ENCODE results near the gene DNAH10.

DNAH10 gene

GRCh38 chr12:123954647-123955350 is 192.7 kb downstream of the DNAH10 start:
- Histone ChIP-seq H3F3A (ENCODE audit: low read depth) (no peaks in the 10 kb centered on the region), H3K9me2 (replicated peaks; ENCODE audit: low read depth, low read length) (no peaks in the 10 kb centered on the region)

GRCh38 chr12:123956249-123956648 is 194.1 kb downstream of the DNAH10 start:
- no peak for TF ChIP-seq EZH2phosphoT487 (IDR thresholded peaks at IDR 0.05; ENCODE audit: borderline replicate concordance)
- TF ChIP-seq, protein P1, sequence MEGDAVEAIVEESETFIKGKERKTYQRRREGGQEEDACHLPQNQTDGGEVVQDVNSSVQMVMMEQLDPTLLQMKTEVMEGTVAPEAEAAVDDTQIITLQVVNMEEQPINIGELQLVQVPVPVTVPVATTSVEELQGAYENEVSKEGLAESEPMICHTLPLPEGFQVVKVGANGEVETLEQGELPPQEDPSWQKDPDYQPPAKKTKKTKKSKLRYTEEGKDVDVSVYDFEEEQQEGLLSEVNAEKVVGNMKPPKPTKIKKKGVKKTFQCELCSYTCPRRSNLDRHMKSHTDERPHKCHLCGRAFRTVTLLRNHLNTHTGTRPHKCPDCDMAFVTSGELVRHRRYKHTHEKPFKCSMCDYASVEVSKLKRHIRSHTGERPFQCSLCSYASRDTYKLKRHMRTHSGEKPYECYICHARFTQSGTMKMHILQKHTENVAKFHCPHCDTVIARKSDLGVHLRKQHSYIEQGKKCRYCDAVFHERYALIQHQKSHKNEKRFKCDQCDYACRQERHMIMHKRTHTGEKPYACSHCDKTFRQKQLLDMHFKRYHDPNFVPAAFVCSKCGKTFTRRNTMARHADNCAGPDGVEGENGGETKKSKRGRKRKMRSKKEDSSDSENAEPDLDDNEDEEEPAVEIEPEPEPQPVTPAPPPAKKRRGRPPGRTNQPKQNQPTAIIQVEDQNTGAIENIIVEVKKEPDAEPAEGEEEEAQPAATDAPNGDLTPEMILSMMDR (conservative IDR thresholded peaks at IDR 0.05; ENCODE audit: low read length), result no peak
- H3K36me3 ChIP-seq (ENCODE audit: insufficient read depth, low read length), result no peaks in the 10 kb centered on the region
- H2AFZ ChIP-seq (ENCODE audit: low read length), result no peak overlapping the region
- no peak overlapping the region for H3K9ac ChIP-seq (ENCODE audit: low read depth, low read length, poor library complexity, severe bottlenecking)
- H4K20me1 ChIP-seq (ENCODE audit: insufficient read depth, low read length, poor library complexity, severe bottlenecking), result no peaks in the 10 kb centered on the region
- H3K9me2 ChIP-seq (replicated peaks; ENCODE audit: low read depth, low read length), result no peaks in the 10 kb centered on the region
- no peak overlapping the region for H3K4me3 ChIP-seq (ENCODE audit: low read length, poor library complexity, severe bottlenecking)
- H3F3A ChIP-seq (ENCODE audit: low read depth), result no peaks in the 10 kb centered on the region
- H3K27me3 ChIP-seq (ENCODE audit: insufficient read depth, low read length, poor library complexity, severe bottlenecking), result no peaks in the 10 kb centered on the region
- no peaks in the 10 kb centered on the region for H3K9me3 ChIP-seq (ENCODE audit: insufficient read depth, low read depth, low read length)
- no peaks in the 10 kb centered on the region for H3K79me2 ChIP-seq (ENCODE audit: insufficient read depth, low read length)
- H3K4me2 ChIP-seq (ENCODE audit: low read depth, low read length, poor library complexity, severe bottlenecking), result no peak overlapping the region
- no peaks in the 10 kb centered on the region for H3K4me1 ChIP-seq (ENCODE audit: insufficient read depth, low read length, poor library complexity, severe bottlenecking)

More at GRCh38 chr12:123954647-123955350, 192.7 kb downstream of the DNAH10 start:
- Histone ChIP-seq H3K9me3 (ENCODE audit: insufficient read depth, low read depth, low read length) (no peaks in the 10 kb centered on the region), H3K36me3 (ENCODE audit: insufficient read depth, low read length) (no peaks in the 10 kb centered on the region), H2AFZ (ENCODE audit: low read length) (no peak overlapping the region), H3K27me3 (ENCODE audit: insufficient read depth, low read length, poor library complexity, severe bottlenecking) (no peaks in the 10 kb centered on the region), H3K4me1 (ENCODE audit: insufficient read depth, low read length, poor library complexity, severe bottlenecking) (no peaks in the 10 kb centered on the region), H3K4me2 (ENCODE audit: low read depth, low read length, poor library complexity, severe bottlenecking) (no peak overlapping the region), H3K9ac (ENCODE audit: low read depth, low read length, poor library complexity, severe bottlenecking) (no peak overlapping the region), H4K20me1 (ENCODE audit: insufficient read depth, low read length, poor library complexity, severe bottlenecking) (no peaks in the 10 kb centered on the region), H3K4me3 (ENCODE audit: low read length, poor library complexity, severe bottlenecking) (no peak overlapping the region), H3K79me2 (ENCODE audit: insufficient read depth, low read length) (no peaks in the 10 kb centered on the region)
- TF ChIP-seq, protein P1 (conservative IDR thresholded peaks at IDR 0.05; ENCODE audit: low read length), result no peak
- no peak for TF ChIP-seq EZH2phosphoT487 (IDR thresholded peaks at IDR 0.05; ENCODE audit: borderline replicate concordance)

- Histone ChIP-seq H3K79me2 (ENCODE audit: insufficient read depth, low read length) (no peaks in the 10 kb centered on the region), H3K27me3 (ENCODE audit: insufficient read depth, low read length, poor library complexity, severe bottlenecking) (no peaks in the 10 kb centered on the region)
These were observed 195.1 kb downstream of the DNAH10 start for GRCh38 chr12:123957196-123957595.

More at GRCh38 chr12:123957196-123957595, 195.1 kb downstream of the DNAH10 start:
- no peaks in the 10 kb centered on the region for H3K4me1 ChIP-seq (ENCODE audit: insufficient read depth, low read length, poor library complexity, severe bottlenecking)
- no peaks in the 10 kb centered on the region for H3F3A ChIP-seq (ENCODE audit: low read depth)
- TF ChIP-seq EZH2phosphoT487 (IDR thresholded peaks at IDR 0.05; ENCODE audit: borderline replicate concordance), result no peak
- TF ChIP-seq, protein P1 (conservative IDR thresholded peaks at IDR 0.05; ENCODE audit: low read length), result no peak
- H3K4me3 ChIP-seq (ENCODE audit: low read length, poor library complexity, severe bottlenecking), result no peak overlapping the region
- H3K9me2 ChIP-seq (replicated peaks; ENCODE audit: low read depth, low read length), result no peaks in the 10 kb centered on the region
- H3K4me2 ChIP-seq (ENCODE audit: low read depth, low read length, poor library complexity, severe bottlenecking), result no peak overlapping the region
- no peaks in the 10 kb centered on the region for H3K36me3 ChIP-seq (ENCODE audit: insufficient read depth, low read length)
- H2AFZ ChIP-seq (ENCODE audit: low read length), result no peak overlapping the region
- H4K20me1 ChIP-seq (ENCODE audit: insufficient read depth, low read length, poor library complexity, severe bottlenecking), result no peaks in the 10 kb centered on the region
- no peak overlapping the region for H3K9ac ChIP-seq (ENCODE audit: low read depth, low read length, poor library complexity, severe bottlenecking)
- no peaks in the 10 kb centered on the region for H3K9me3 ChIP-seq (ENCODE audit: insufficient read depth, low read depth, low read length)

All from Loucy (cell line).